Lower leg skin (tissue), 4 donors: ENCODE results near the gene DLST. TPM values are rescaled to one million over a fixed set of nuclear protein-coding genes. Genes with fewer than 3 reads are reported as not detected.

Experiments
- DNase-seq, 2 donors: peaks; one replicate each; pipeline ENCODE4 v3.0.0-alpha.2; 2019; ENCODE audit warnings: low spot score in 2 of 2
- H3K4me3 ChIP-seq: fragments of 200-600 bp; sonication (generic); 2 replicates; pipeline ENCODE4 v1.5.1; 2017; ENCODE audit warnings: mild to moderate bottlenecking, low read depth; ENCODE audit not compliant: poor library complexity, severe bottlenecking
- CTCF ChIP-seq, 3 donors: fragments of 450-650 bp; IDR thresholded peaks; one replicate each; pipeline ENCODE4 v1.5.1; 2016; ENCODE audit warnings: antibody characterized with exemption in 3 of 3, mild to moderate bottlenecking in 3 of 3, moderate library complexity in 2 of 3
- POLR2A ChIP-seq, 2 donors: fragments of 450-650 bp; IDR thresholded peaks; one replicate each; pipeline ENCODE4 v1.6.1; 2016 to 2017; ENCODE audit warnings: antibody characterized with exemption in 2 of 2, mild to moderate bottlenecking in 1 of 2, moderate library complexity in 1 of 2
- WGBS, 2 donors: methylation state at CpG; one replicate each; pipeline ENCODE4 v1.1.5; 2018; 5-methylcytosine and 5-hydroxymethylcytosine counted together
- intact Hi-C: fragments of 100-400 bp; cut with DNase I; formaldehyde crosslinking; loops from one replicate; pipeline ENCODE4 v1.15.0; 2023; ENCODE audit warnings: low total_unique reads
- total RNA-seq, 4 donors: library from RNA; depleted of rRNA; stranded (reverse); fragments of >200 nt; gene quantifications; one replicate each; pipeline ENCODE4 v1.1.0, GENCODE V29; 2016

Gene DLST
- total RNA-seq, 4 donors from 2014 or later = 65.0 to 126 (median 73.8) TPM

GRCh38 chr14:74934476-74935359, 53.0 kb downstream of the DLST start:
- no peak for TF ChIP-seq CTCF (IDR thresholded peaks at IDR 0.05)
- TF ChIP-seq POLR2A (IDR thresholded peaks at IDR 0.05) = no peak
- WGBS, 2 donors = 69 to 70% methylated on average over 20 to 26 of the region's 26 CpGs
- intact Hi-C loops = no loop called here

GRCh38 chr14:74935360-74935680, 53.6 kb downstream of the DLST start:
- WGBS, 2 donors = 86 to 91% methylated on average over 9 of the region's 9 CpGs
- intact Hi-C loops = no loop called here
- H3K4me3 ChIP-seq = no peak overlapping the region
- no peak for DNase-seq
- no peak for TF ChIP-seq CTCF (IDR thresholded peaks at IDR 0.05)
- TF ChIP-seq POLR2A (IDR thresholded peaks at IDR 0.05) = no peak

More at GRCh38 chr14:74934476-74935359, 53.0 kb downstream of the DLST start:
- H3K4me3 ChIP-seq = no peak overlapping the region
- DNase-seq = no peak

GRCh38 chr14:74936151-74936550, 54.4 kb downstream of the DLST start:
- intact Hi-C loops = no loop called here
- H3K4me3 ChIP-seq = no peak overlapping the region
- no peak for DNase-seq
- TF ChIP-seq POLR2A (IDR thresholded peaks at IDR 0.05) (no peak), CTCF (IDR thresholded peaks at IDR 0.05) (no peak)
- 92 to 97% methylated on average over 11 of the region's 11 CpGs for WGBS, 2 donors

GRCh38 chr14:74936731-74937130, 55.0 kb downstream of the DLST start:
- intact Hi-C loops = no loop called here
- H3K4me3 ChIP-seq = no peak overlapping the region
- TF ChIP-seq POLR2A (IDR thresholded peaks at IDR 0.05) (no peak), CTCF (IDR thresholded peaks at IDR 0.05) (no peak)
- 91 to 95% methylated on average over 8 of the region's 8 CpGs for WGBS, 2 donors
- no peak for DNase-seq

- no peak overlapping the region for H3K4me3 ChIP-seq
- 84 to 93% methylated on average over 2 of the region's 2 CpGs for WGBS, 2 donors
- no peak for TF ChIP-seq CTCF (IDR thresholded peaks at IDR 0.05)
- no peak for TF ChIP-seq POLR2A (IDR thresholded peaks at IDR 0.05)
- intact Hi-C loops = no loop called here
- no peak for DNase-seq
These were observed 55.5 kb downstream of the DLST start for GRCh38 chr14:74937171-74937570.
